NCI-H1092 treated with DMSO at 0.1 percent for 48 hours (cell line): Measurements from ENCODE around the gene F12.
"Not testable (repeated sequence)": the region's sequence is repeated elsewhere in the genome, so short reads cannot be mapped to it uniquely, and the experiment has no call there.

Source experiments
- DNase-seq: peaks from one replicate; lab custom pipeline; 2025; lab: John Stamatoyannopoulos, UW

F12 gene

GRCh38 chr5:177387405-177387804 lies 22.0 kb downstream of the F12 start:
- no peak for DNase-seq

- no peak for DNase-seq
Measured at GRCh38 chr5:177386542-177386941, 22.8 kb downstream of the F12 start.

DNA sequence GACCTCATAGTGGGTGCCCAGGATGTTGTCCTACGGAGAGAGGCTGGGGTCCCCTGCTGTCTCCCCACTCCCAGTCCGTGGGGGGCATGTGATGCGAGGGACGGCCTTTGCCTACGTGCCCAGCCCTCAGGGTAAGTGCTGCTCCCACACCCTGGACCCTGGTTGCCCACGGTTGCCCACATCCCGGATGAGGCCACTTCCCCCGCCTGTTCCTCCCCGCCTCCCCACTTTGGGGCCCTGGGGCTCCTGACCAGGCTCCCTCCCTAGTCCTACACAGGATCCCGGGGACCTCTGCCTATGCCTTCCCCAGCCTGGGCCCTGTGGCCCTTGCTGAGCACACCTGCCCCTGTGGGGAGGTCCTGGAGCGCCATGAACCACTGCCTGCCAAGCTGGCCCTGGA lies 23.6 kb downstream of the F12 start:
- DNase-seq, result no peak

DNA sequence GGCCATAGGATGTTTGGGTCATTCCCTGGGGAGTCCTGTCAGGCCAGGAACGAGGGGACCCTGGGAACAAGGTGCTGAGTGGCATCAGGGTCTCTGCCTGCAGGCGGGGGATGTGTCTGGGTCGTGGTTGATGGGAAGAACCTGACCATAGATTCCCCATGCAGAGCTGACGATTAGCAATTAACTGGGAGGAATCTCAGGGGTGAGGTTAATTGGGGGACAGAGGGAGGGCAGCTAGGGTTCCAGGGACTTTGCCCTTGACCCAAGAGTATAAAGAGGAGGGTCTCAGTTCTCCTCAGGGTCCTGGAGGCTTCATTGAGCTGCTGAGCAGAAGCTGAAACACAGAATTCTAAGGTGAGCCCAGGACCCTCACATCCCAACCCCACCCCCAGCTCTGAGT lies 25.2 kb downstream of the F12 start, which contains the start of gene SLC34A1:
TSS of gene SLC34A1 (plus strand) at position 301 of the 400 bp plus-strand sequence. CDS start 1,308 bp downstream, outside the sequence.
- no peak for DNase-seq

- DNase-seq, result no peak
Measured at GRCh38 chr5:177383181-177383580, 26.2 kb downstream of the F12 start.

- DNase-seq, result peak; percentile 4
Measured at GRCh38 chr5:177382423-177383029, 26.8 kb downstream of the F12 start.

GRCh38 chr5:177380805-177381126 lies 28.6 kb downstream of the F12 start:
- no peak for DNase-seq

GRCh38 chr5:177378884-177379883 lies 30.2 kb downstream of the F12 start:
- no peak for DNase-seq

- DNase-seq, result no peak
Measured at GRCh38 chr5:177377851-177378776, 31.2 kb downstream of the F12 start.

DNA sequence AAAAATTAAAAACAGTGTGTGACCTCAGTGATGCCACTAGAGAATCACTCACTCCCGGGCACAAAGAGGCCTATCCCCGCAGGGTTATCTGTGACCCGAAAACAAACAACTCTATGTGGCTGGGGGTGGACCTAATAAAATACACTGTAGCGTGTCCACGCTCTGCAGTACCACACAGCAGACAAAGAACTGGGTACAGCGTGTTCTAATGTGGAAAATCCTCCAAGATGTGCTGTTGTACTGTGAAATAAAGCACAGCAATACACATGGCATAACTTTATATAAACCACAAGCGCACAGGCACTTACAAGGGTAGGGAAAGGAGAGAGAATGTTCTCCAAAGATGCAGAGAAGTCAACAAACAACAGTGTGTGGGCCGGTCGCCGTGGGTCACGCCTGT lies 33.3 kb downstream of the F12 start:
- DNase-seq, result no peak

DNA sequence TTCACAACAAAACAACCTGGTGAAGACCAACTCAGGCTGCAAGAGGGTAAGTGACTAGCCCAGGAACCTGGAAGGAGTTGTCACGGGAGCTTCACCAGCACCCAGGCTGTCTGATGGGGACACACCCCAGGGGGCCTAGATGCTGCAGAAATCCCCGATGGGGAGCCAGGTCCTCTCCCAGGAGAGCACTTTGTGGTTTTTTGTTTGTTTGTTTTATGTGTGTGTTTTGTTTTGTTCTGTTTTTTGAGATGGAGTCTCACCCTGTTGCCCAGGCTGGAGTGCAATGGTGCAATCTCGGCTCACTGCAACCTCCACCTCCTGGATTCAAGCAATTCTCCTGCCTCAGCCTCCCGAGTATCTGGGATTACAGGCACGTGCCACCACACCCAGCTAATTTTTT lies 33.8 kb downstream of the F12 start:
- DNase-seq, result not testable (repeated sequence)

GRCh38 chr5:177374211-177374610 lies 35.2 kb downstream of the F12 start:
- DNase-seq, result no peak

DNA sequence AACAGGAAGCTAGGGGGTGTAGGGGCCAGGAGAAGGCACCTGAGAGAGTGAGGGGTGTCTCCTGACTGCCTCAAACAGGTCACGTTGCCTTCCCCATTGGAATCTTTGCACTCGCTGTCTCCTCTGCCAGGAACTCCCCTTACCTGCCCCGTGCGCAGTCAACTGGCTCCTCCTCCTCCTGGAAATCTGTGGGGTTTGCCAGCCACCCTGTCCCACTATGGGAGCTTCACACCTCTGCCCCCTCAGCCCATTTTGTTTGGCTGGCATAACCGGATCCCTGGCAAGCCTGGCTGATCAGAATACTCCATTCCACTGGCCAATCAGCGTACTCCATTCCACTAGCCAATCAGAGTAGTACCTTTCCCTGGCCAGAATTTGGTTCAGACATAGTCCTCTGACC lies 35.6 kb downstream of the F12 start:
- DNase-seq, result no peak

- no peak for DNase-seq
Measured at GRCh38 chr5:177372910-177373309, 36.5 kb downstream of the F12 start.

GRCh38 chr5:177372034-177372896 lies 37.1 kb downstream of the F12 start:
- DNase-seq, result no peak

- DNase-seq, result no peak
Measured at GRCh38 chr5:177371120-177372033, 38.0 kb downstream of the F12 start.

DNA sequence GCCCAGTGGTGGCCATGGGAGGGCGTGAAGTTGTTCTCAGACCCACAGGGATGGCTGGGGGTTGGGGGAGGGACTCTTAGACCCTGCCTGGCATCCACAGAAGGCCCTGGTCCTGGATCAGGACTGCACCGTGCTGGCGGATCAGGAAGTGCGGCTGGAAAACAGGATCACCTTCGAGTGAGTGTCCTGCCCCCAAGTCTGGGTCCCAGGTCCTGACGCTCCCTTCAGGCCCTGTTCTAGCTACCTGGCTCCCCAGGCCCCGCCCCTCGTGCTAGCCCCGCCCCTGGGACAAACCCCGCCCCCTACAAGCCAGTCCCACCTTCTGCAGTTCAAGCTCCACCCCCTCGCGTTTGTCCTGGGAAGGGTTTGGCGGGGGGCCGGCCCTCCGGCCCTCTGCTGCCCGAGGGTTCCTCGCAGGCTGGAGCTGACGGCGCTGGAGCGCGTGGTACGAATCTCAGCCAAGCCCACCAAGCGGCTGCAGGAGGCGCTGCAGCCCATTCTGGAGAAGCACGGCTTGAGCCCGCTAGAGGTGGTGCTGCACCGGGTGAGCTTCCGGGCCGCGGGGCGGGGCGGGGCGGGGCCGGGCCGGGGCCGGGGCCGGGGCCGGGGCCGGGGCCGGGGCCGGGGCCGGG lies 38.8 kb downstream of the F12 start:
- DNase-seq, result peak; percentile 42

GRCh38 chr5:177369645-177370440 lies 39.5 kb downstream of the F12 start:
- no peak for DNase-seq
